ENCODE data around the gene METAP1D. TPM values are rescaled to one million over a fixed set of nuclear protein-coding genes. Genes with fewer than 3 reads are reported as not detected.

METAP1D gene
- total RNA-seq, 2 donors from 2014 or later: 11.6 to 13.6 TPM

DNA sequence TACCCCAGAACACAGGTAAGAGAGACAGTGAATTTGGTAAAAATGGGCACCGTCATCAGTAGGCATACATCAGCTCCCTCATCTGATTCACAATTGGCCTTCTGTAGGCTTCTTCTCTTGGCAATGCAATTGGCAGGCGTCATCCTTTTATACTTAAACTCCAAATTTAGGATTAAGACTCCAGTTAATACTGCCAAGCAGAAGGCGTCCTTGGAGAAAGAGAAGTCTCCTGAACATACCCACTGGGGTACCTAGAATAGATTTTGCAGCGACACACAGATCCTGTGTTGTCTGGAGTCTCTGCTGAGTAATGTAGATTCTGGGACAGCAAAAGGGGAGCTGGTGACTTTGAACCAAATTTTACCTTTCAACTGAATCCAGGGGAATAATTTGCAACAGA lies 592 bp upstream of the METAP1D start:
- no peaks in the 10 kb centered on the region for H3K4me1 ChIP-seq (replicated peaks)
- WGBS: 25% methylated on average over 4 of the region's 4 CpGs
- H3K27ac ChIP-seq: no peak overlapping the region
- no peak for DNase-seq (ENCODE audit: low spot score)
- no peaks in the 10 kb centered on the region for H3K9me3 ChIP-seq
- TF ChIP-seq POLR2AphosphoS5 (IDR thresholded peaks at IDR 0.05) (no peak), POLR2A (IDR thresholded peaks at IDR 0.05) (no peak), CTCF (IDR thresholded peaks at IDR 0.05) (no peak)
- no peaks in the 10 kb centered on the region for H3K27me3 ChIP-seq (replicated peaks; ENCODE audit: insufficient read depth)
- intact Hi-C loops (cut with DNase I): loop anchor here (5.0 kb wide), 1 partner anchor 88 kb away; the partner anchor contains the start of gene DLX1
- no peaks in the 10 kb centered on the region for H3K36me3 ChIP-seq
- peak overlapping the region; percentile 51 to 72 for H3K4me3 ChIP-seq

- H3K9me3 ChIP-seq: no peaks in the 10 kb centered on the region
- no peak overlapping the region for H3K4me3 ChIP-seq
- no peak for DNase-seq (ENCODE audit: low spot score)
- no peaks in the 10 kb centered on the region for H3K36me3 ChIP-seq
- WGBS: 83% methylated on average over 13 of the region's 13 CpGs
- no peaks in the 10 kb centered on the region for H3K27me3 ChIP-seq (replicated peaks; ENCODE audit: insufficient read depth)
- intact Hi-C loops (cut with DNase I): no loop called here
- no peak overlapping the region for H3K27ac ChIP-seq
- H3K4me1 ChIP-seq (replicated peaks): no peaks in the 10 kb centered on the region
- no peak for TF ChIP-seq POLR2A (IDR thresholded peaks at IDR 0.05)
- no peak for TF ChIP-seq CTCF (IDR thresholded peaks at IDR 0.05)
- TF ChIP-seq POLR2AphosphoS5 (IDR thresholded peaks at IDR 0.05): no peak
Observed at GRCh38 chr2:172000696-172001361, 1.1 kb downstream of the METAP1D start.

DNA sequence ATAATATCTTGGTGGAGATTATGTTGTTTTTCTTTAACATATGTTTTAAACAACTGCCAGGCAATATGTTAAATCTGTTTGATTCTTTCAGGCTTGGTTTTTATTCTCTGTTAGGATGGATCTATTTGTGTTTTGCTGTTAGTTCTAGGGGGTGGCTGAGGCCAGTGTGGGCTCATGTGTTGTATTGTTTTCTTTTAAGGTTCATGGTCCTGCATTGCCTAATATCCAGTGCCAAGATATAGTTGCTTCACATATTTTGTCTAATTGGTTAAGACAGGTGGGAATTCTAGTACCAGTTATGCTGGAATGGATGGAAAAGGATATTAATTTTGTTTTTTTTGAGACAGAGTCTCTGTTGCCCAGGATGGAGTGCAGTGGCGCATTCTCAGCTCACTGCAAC lies 7.6 kb downstream of the METAP1D start:
- no peaks in the 10 kb centered on the region for H3K4me1 ChIP-seq (replicated peaks)
- H3K27me3 ChIP-seq (replicated peaks; ENCODE audit: insufficient read depth): no peaks in the 10 kb centered on the region
- H3K4me3 ChIP-seq: no peak overlapping the region
- WGBS: 100% methylated on average over 1 of the region's 1 CpG
- no peak for TF ChIP-seq CTCF (IDR thresholded peaks at IDR 0.05)
- no peak for TF ChIP-seq POLR2AphosphoS5 (IDR thresholded peaks at IDR 0.05)
- TF ChIP-seq POLR2A (IDR thresholded peaks at IDR 0.05): no peak
- H3K9me3 ChIP-seq: no peaks in the 10 kb centered on the region
- no peaks in the 10 kb centered on the region for H3K36me3 ChIP-seq
- no peak for DNase-seq (ENCODE audit: low spot score)
- intact Hi-C loops (cut with DNase I): no loop called here
- no peak overlapping the region for H3K27ac ChIP-seq

- Histone ChIP-seq H3K27ac (no peak overlapping the region), H3K27me3 (replicated peaks; ENCODE audit: insufficient read depth) (no peaks in the 10 kb centered on the region), H3K36me3 (no peaks in the 10 kb centered on the region), H3K9me3 (no peaks in the 10 kb centered on the region), H3K4me1 (replicated peaks) (no peaks in the 10 kb centered on the region), H3K4me3 (no peak overlapping the region)
- intact Hi-C loops (cut with DNase I): no loop called here
- over 99% methylated on average over 4 of the region's 4 CpGs for WGBS
- TF ChIP-seq POLR2AphosphoS5 (IDR thresholded peaks at IDR 0.05) (no peak), POLR2A (IDR thresholded peaks at IDR 0.05) (no peak), CTCF (IDR thresholded peaks at IDR 0.05) (no peak)
- DNase-seq (ENCODE audit: low spot score): no peak
Observed at GRCh38 chr2:172009823-172010222, 10.1 kb downstream of the METAP1D start.

Measured in prostate gland (tissue), 2 donors.